ENCODE results near the gene GGTLC1.
"Not testable (repeated sequence)": the region's sequence is repeated elsewhere in the genome, so short reads cannot be mapped to it uniquely, and the experiment has no call there.

DNA sequence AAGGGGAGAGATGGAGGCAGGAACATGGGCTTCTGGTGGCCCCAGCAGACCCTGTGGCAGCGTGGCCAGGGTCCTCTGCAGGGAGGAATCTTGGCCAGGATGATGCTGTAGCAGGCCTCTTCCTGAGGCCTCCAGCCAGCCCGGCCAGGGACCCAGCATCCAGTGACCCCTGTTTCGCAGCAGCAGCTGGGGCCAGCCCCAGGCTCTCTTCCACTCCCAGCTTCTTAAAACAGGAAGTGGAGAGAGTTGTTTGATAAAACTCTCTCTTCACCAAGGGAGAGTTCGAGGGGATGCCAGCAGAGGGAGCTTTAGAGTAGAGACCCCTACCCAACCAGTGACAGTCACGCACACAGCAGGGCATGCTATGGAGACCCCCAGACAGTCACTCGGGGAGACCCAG is 10.1 kb downstream of the GGTLC1 start:
- TF ChIP-seq POLR2A, CTCF (IDR thresholded peaks at IDR 0.05): not testable (repeated sequence)

Data from thyroid gland (tissue), 4 donors.